DND-41 (cell line): ENCODE data around the gene ANKS1B.

Experiments used
- ATAC-seq: fragments of 200-7000 bp; cut with Tn5 transposase; 3 replicates; pipeline ENCODE4 v1.9.1; 2021; ENCODE audit warnings: low read depth; ENCODE audit not compliant: insufficient read depth
- DNase-seq: peaks from one replicate; pipeline ENCODE4 v3.0.0-alpha.2; 2020
- H2AFZ ChIP-seq: 2 replicates; pipeline ENCODE4 v1.6.0; 2012; ENCODE audit warnings: low read depth, low read length
- H3K27ac ChIP-seq: 2 replicates; pipeline ENCODE4 v1.5.1; 2012; ENCODE audit warnings: low read length, inconsistent platforms
- H3K27me3 ChIP-seq: fragments of 200-600 bp; sonication (generic); 2 replicates; pipeline ENCODE4 v1.6.0; 2012; ENCODE audit warnings: low read length, mild to moderate bottlenecking, inconsistent platforms; ENCODE audit not compliant: insufficient read depth, poor library complexity
- H3K36me3 ChIP-seq: 2 replicates; pipeline ENCODE4 v1.5.1; 2012; ENCODE audit warnings: low read length, inconsistent platforms; ENCODE audit not compliant: insufficient read depth
- H3K4me1 ChIP-seq: 2 replicates; pipeline ENCODE4 v1.5.1; 2012; ENCODE audit warnings: mild to moderate bottlenecking, low read length; ENCODE audit not compliant: insufficient read depth
- H3K4me2 ChIP-seq: 2 replicates; pipeline ENCODE4 v1.6.0; 2012; ENCODE audit warnings: mild to moderate bottlenecking, moderate library complexity, low read length, inconsistent platforms; ENCODE audit not compliant: insufficient read depth
- H3K4me3 ChIP-seq, 2 experiments: fragments of 200-600 bp in 1 of 2; shearing (Covaris generic) in 1 of 2; 2 replicates each; pipeline ENCODE4 v1.5.1; 2012 to 2016; ENCODE audit warnings: inconsistent platforms in 2 of 2, low read length in 2 of 2, mild to moderate bottlenecking in 2 of 2, low read depth in 1 of 2, moderate library complexity in 1 of 2
- H3K79me2 ChIP-seq: 2 replicates; pipeline ENCODE4 v1.6.0; 2012; ENCODE audit warnings: low read length, inconsistent platforms; ENCODE audit not compliant: insufficient read depth
- H3K9ac ChIP-seq: 2 replicates; pipeline ENCODE4 v1.6.0; 2012; ENCODE audit warnings: low read depth, mild to moderate bottlenecking, inconsistent platforms, low read length, moderate library complexity
- H3K9me3 ChIP-seq: 2 replicates; pipeline ENCODE4 v1.5.1; 2012; ENCODE audit warnings: low read length, moderate library complexity, mild to moderate bottlenecking, inconsistent platforms; ENCODE audit not compliant: insufficient read depth, severe bottlenecking
- H4K20me1 ChIP-seq: 2 replicates; pipeline ENCODE4 v1.6.0; 2012; ENCODE audit warnings: low read length; ENCODE audit not compliant: insufficient read depth
- EZH2 ChIP-seq: IDR thresholded peaks from 3 replicates; pipeline ENCODE4 v1.6.1; 2012; ENCODE audit warnings: borderline replicate concordance, low read depth, mild to moderate bottlenecking, moderate library complexity, low read length, inconsistent platforms; ENCODE audit not compliant: severe bottlenecking
- TF ChIP-seq, protein P1 (sequence below): IDR thresholded peaks from 2 replicates; pipeline ENCODE4 v1.5.1; 2012; ENCODE audit warnings: borderline replicate concordance, low read length, moderate library complexity, mild to moderate bottlenecking; ENCODE audit not compliant: poor library complexity, severe bottlenecking; ENCODE audit errors: extremely low read depth

ANKS1B gene

GRCh38 chr12:99043319-99043914 lies 941.3 kb downstream of the ANKS1B start:
- peak; percentile 55 for DNase-seq

GRCh38 chr12:99042226-99042625 lies 942.5 kb downstream of the ANKS1B start:
- H3K4me2 ChIP-seq: no peak overlapping the region
- no peak overlapping the region for H3K9ac ChIP-seq
- H2AFZ ChIP-seq: no peak overlapping the region
- peaks cover 2% of the 10 kb centered on the region for H3K9me3 ChIP-seq
- no peak overlapping the region for H3K27ac ChIP-seq
- no peaks in the 10 kb centered on the region for H3K4me1 ChIP-seq
- H3K79me2 ChIP-seq: no peaks in the 10 kb centered on the region
- DNase-seq (no peak), ATAC-seq (no peak)
- TF ChIP-seq, protein P1, sequence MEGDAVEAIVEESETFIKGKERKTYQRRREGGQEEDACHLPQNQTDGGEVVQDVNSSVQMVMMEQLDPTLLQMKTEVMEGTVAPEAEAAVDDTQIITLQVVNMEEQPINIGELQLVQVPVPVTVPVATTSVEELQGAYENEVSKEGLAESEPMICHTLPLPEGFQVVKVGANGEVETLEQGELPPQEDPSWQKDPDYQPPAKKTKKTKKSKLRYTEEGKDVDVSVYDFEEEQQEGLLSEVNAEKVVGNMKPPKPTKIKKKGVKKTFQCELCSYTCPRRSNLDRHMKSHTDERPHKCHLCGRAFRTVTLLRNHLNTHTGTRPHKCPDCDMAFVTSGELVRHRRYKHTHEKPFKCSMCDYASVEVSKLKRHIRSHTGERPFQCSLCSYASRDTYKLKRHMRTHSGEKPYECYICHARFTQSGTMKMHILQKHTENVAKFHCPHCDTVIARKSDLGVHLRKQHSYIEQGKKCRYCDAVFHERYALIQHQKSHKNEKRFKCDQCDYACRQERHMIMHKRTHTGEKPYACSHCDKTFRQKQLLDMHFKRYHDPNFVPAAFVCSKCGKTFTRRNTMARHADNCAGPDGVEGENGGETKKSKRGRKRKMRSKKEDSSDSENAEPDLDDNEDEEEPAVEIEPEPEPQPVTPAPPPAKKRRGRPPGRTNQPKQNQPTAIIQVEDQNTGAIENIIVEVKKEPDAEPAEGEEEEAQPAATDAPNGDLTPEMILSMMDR: no peak
- TF ChIP-seq EZH2: no peak
- no peaks in the 10 kb centered on the region for H3K36me3 ChIP-seq
- no peak overlapping the region for H3K4me3 ChIP-seq
- H3K27me3 ChIP-seq: peaks cover 4% of the 10 kb centered on the region
- H4K20me1 ChIP-seq: no peaks in the 10 kb centered on the region; the same call in 1 of the 2 replicates

More at GRCh38 chr12:99043319-99043914, 941.3 kb downstream of the ANKS1B start:
- peaks cover 4% of the 10 kb centered on the region for H3K27me3 ChIP-seq
- no peaks in the 10 kb centered on the region for H3K4me1 ChIP-seq
- no peaks in the 10 kb centered on the region; the same call in 1 of the 2 replicates for H4K20me1 ChIP-seq
- H3K36me3 ChIP-seq: no peaks in the 10 kb centered on the region
- peak; percentile 56; the same call in 1 of the 3 replicates for ATAC-seq
- H2AFZ ChIP-seq: no peak overlapping the region
- H3K4me3 ChIP-seq: no peak overlapping the region
- H3K27ac ChIP-seq: no peak overlapping the region
- no peaks in the 10 kb centered on the region for H3K79me2 ChIP-seq
- no peak overlapping the region for H3K4me2 ChIP-seq
- H3K9ac ChIP-seq: no peak overlapping the region
- TF ChIP-seq, protein P1: peak; percentile 84
- no peak for TF ChIP-seq EZH2
- H3K9me3 ChIP-seq: peaks cover 9% of the 10 kb centered on the region

- Histone ChIP-seq H3K79me2 (no peaks in the 10 kb centered on the region), H3K27me3 (peaks cover 4% of the 10 kb centered on the region), H3K4me2 (no peak overlapping the region), H3K9me3 (no peaks in the 10 kb centered on the region), H4K20me1 (no peaks in the 10 kb centered on the region; the same call in 1 of the 2 replicates), H2AFZ (no peak overlapping the region), H3K27ac (no peak overlapping the region), H3K9ac (no peak overlapping the region), H3K4me1 (no peaks in the 10 kb centered on the region), H3K4me3 (no peak overlapping the region), H3K36me3 (no peaks in the 10 kb centered on the region)
- TF ChIP-seq, protein P1: no peak
- no peak for TF ChIP-seq EZH2
- DNase-seq (no peak), ATAC-seq (no peak)
Measured at GRCh38 chr12:99039367-99040120, 945.2 kb downstream of the ANKS1B start.
